HepG2 (cell line): Measurements from ENCODE around the gene TSHZ1. TPM values are rescaled to one million over a fixed set of nuclear protein-coding genes. Genes with fewer than 3 reads are reported as not detected.

Source experiments
- ATAC-seq: fragments of 200-7000 bp; cut with Tn5 transposase; 3 replicates; pipeline ENCODE4 v1.9.1; 2020; ENCODE audit warnings: mild to moderate bottlenecking, moderate library complexity
- BruUV-seq: library from RNA; stranded (reverse); fragments of 400-500 nt; replicated peaks from 2 replicates; lab custom pipeline; 2021; lab: Mats Ljungman, UMichigan
- CTCF ChIA-PET: fragments of 300-600 bp; formaldehyde crosslinking; extraction: SDS; loops from one replicate; lab custom pipeline; 2021; ENCODE audit warnings: low total read pairs, inconsistent platforms, low intra/inter-chr PET ratio; lab: Yijun Ruan, JAX
- POLR2A ChIA-PET: fragments of 350-600 bp; sonication (Branson Sonifier 250); formaldehyde crosslinking; loops from one replicate; lab custom pipeline; 2020; ENCODE audit warnings: antibody characterized with exemption, inconsistent platforms; lab: Yijun Ruan, JAX
- DNase-seq: peaks from one replicate; pipeline ENCODE4 v3.0.0-alpha.2; 2015; ENCODE audit warnings: low spot score
- FAIRE-seq: peaks from 3 replicates; lab custom pipeline; 2011; peaks lifted over from hg19 to GRCh38; lab: Jason Lieb, UNC
- H2AFZ ChIP-seq: one replicate; pipeline ENCODE4 v1.6.1; 2011; ENCODE audit warnings: low read length, inconsistent platforms
- H3K27ac ChIP-seq: fragments of 300-600 bp; 3 replicates; pipeline ENCODE4 v1.8.0; 2011; ENCODE audit warnings: mixed run types, mild to moderate bottlenecking, mixed read lengths, low read length, inconsistent platforms; ENCODE audit not compliant: insufficient read depth; ENCODE audit errors: extremely low read length
- H3K27me3 ChIP-seq, 2 experiments: fragments of 200-600 bp in 1 of 2; 2 replicates in 1 of 2; 3 replicates in 1 of 2; pipeline versions ENCODE4 v1.6.0 to v1.8.0; 2011; ENCODE audit warnings: low read length in 2 of 2, mild to moderate bottlenecking in 2 of 2, moderate library complexity in 2 of 2, inconsistent platforms in 1 of 2; ENCODE audit not compliant: insufficient read depth in 2 of 2, control insufficient read depth in 1 of 2
- H3K36me3 ChIP-seq, 2 experiments: fragments of 200-600 bp in 1 of 2; replicated peaks in 1 of 2; 2 replicates in 1 of 2; 3 replicates in 1 of 2; pipeline versions ENCODE4 v1.5.1 to v1.8.0; 2011; ENCODE audit warnings: low read length in 2 of 2, inconsistent platforms in 1 of 2; ENCODE audit not compliant: insufficient read depth in 2 of 2, control insufficient read depth in 1 of 2
- H3K4me1 ChIP-seq: 2 replicates; pipeline ENCODE4 v1.5.1; 2012; ENCODE audit warnings: low read length, inconsistent platforms; ENCODE audit not compliant: insufficient read depth
- H3K4me2 ChIP-seq: 2 replicates; pipeline ENCODE4 v1.6.0; 2011; ENCODE audit warnings: low read depth, low read length, inconsistent platforms
- H3K4me3 ChIP-seq, 3 experiments: fragments of 200-600 bp in 1 of 3; sonication (generic), shearing (Covaris generic) in 1 of 3; replicated peaks in 1 of 3; 2 replicates each; pipeline ENCODE4 v1.5.1; 2011 to 2016; ENCODE audit warnings: low read length in 3 of 3, inconsistent platforms in 2 of 3, low read depth in 2 of 3, mild to moderate bottlenecking in 2 of 3, control low read depth in 1 of 3, mixed read lengths in 1 of 3; ENCODE audit not compliant: insufficient read depth in 1 of 3
- H3K79me2 ChIP-seq: one replicate; pipeline ENCODE4 v1.6.1; 2011; ENCODE audit warnings: low read length, inconsistent platforms; ENCODE audit not compliant: insufficient read depth
- H3K9ac ChIP-seq: 2 replicates; pipeline ENCODE4 v1.6.0; 2011; ENCODE audit warnings: mild to moderate bottlenecking, low read depth, low read length, inconsistent platforms; ENCODE audit not compliant: insufficient read depth
- H3K9me3 ChIP-seq: 2 replicates; pipeline ENCODE4 v1.5.1; 2012; ENCODE audit warnings: mild to moderate bottlenecking, low read length
- H4K20me1 ChIP-seq: 2 replicates; pipeline ENCODE4 v1.6.0; 2011; ENCODE audit warnings: inconsistent platforms, mild to moderate bottlenecking, low read length, moderate library complexity; ENCODE audit not compliant: insufficient read depth
- ATF7 ChIP-seq, 2 experiments: fragments of 450-650 bp in 1 of 2; sonication (generic) in 1 of 2; formaldehyde crosslinking in 1 of 2; IDR thresholded peaks; 2 replicates each; pipeline versions ENCODE4 v1.4.0 to v1.6.1; 2016 to 2020; ENCODE audit warnings: antibody characterized with exemption in 1 of 2, mild to moderate bottlenecking in 1 of 2, missing genetic modification reagents in 1 of 2
- HNF4G ChIP-seq, 2 experiments: sonication (generic) in 1 of 2; formaldehyde crosslinking in 1 of 2; IDR thresholded peaks; 2 replicates each; pipeline versions ENCODE4 v1.4.0 to v1.6.1; 2011 to 2020; ENCODE audit warnings: borderline replicate concordance in 2 of 2, low read depth in 2 of 2, mild to moderate bottlenecking in 2 of 2, low read length in 1 of 2, missing genetic modification reagents in 1 of 2, moderate library complexity in 1 of 2
- KLF15 ChIP-seq: sonication (generic); formaldehyde crosslinking; IDR thresholded peaks from 2 replicates; pipeline ENCODE4 v1.8.1; 2023; ENCODE audit warnings: borderline replicate concordance, mild to moderate bottlenecking, inconsistent platforms, missing genetic modification reagents, mixed read lengths
- NKX3-1 ChIP-seq: sonication (generic); formaldehyde crosslinking; IDR thresholded peaks from 2 replicates; pipeline ENCODE4 v1.5.0; 2020; ENCODE audit warnings: missing genetic modification reagents
- NPAS2 ChIP-seq: sonication (generic); formaldehyde crosslinking; IDR thresholded peaks from 2 replicates; pipeline ENCODE4 v1.8.0; 2022; ENCODE audit warnings: mild to moderate bottlenecking, missing genetic modification reagents, borderline replicate concordance
- RAD51 ChIP-seq: fragments of 450-650 bp; IDR thresholded peaks from 2 replicates; pipeline ENCODE4 v1.6.1; 2016; ENCODE audit warnings: borderline replicate concordance
- ZBTB20 ChIP-seq: sonication (generic); formaldehyde crosslinking; IDR thresholded peaks from 2 replicates; pipeline ENCODE4 v1.8.1; 2023; ENCODE audit warnings: missing genetic modification reagents, low read depth, mild to moderate bottlenecking, borderline replicate concordance
- ZFP90 ChIP-seq: sonication (generic); formaldehyde crosslinking; IDR thresholded peaks from 2 replicates; pipeline ENCODE4 v1.8.0; 2022; ENCODE audit warnings: missing genetic modification reagents, mild to moderate bottlenecking, inconsistent platforms, borderline replicate concordance
- ZNF205 ChIP-seq: IDR thresholded peaks from 2 replicates; pipeline ENCODE4 v1.6.1; 2018; ENCODE audit warnings: missing biosample characterization, missing genetic modification reagents
- ZNF550 ChIP-seq: sonication (generic); formaldehyde crosslinking; IDR thresholded peaks from 2 replicates; pipeline ENCODE4 v1.4.0; 2020; ENCODE audit warnings: mild to moderate bottlenecking, missing genetic modification reagents, borderline replicate concordance
- ZNF737 ChIP-seq: sonication (generic); formaldehyde crosslinking; IDR thresholded peaks from 2 replicates; pipeline ENCODE4 v1.5.0; 2020; ENCODE audit warnings: missing genetic modification reagents, mild to moderate bottlenecking, borderline replicate concordance
- WGBS: methylation state at CpG from one replicate; pipeline ENCODE4 v1.1.6; 2017; ENCODE audit warnings: low lambda C conversion rate; 5-methylcytosine and 5-hydroxymethylcytosine counted together
- in situ Hi-C: cut with HindIII; loops from 2 replicates; pipeline ENCODE4 v1.10.0; 2017; ENCODE audit warnings: low pct_unique_long_range_greater_than_20kb; ENCODE audit not compliant: extremely low pct_ligation_motif_present
- intact Hi-C: fragments of 100-400 bp; cut with micrococcal nuclease; formaldehyde crosslinking; loops from one replicate; pipeline ENCODE4 v1.10.0; 2022; ENCODE audit not compliant: unreplicated experiment
- polyA plus RNA-seq, 8 experiments: library from polyadenylated mRNA; depleted of rRNA in 3 of 8; stranded (reverse) in 7 of 8; unstranded in 1 of 8; fragments of >200 nt; fragmentation: Illumina TruSeq in 4 of 8; extraction: Trizol in 4 of 8; gene quantifications; 2 replicates each; pipeline versions ENCODE4 v1.2.1 to v1.2.3, GENCODE V29; 2011 to 2016; ENCODE audit warnings: low read depth in 4 of 8, missing spikeins in 1 of 8, mixed read lengths in 1 of 8; ENCODE audit not compliant: insufficient read depth in 1 of 8
- total RNA-seq, 5 experiments: library from RNA; depleted of rRNA; stranded (reverse); fragments of >200 nt; fragmentation: Illumina TruSeq; extraction: Trizol; gene quantifications; 2 replicates each; pipeline ENCODE4 v1.2.3, GENCODE V29; 2016; ENCODE audit warnings: low read depth in 1 of 5
- TF ChIP-seq, protein P1 (sequence below): sonication (generic); formaldehyde crosslinking; IDR thresholded peaks from 2 replicates; pipeline ENCODE4 v1.8.1; 2022; ENCODE audit warnings: low read depth, mild to moderate bottlenecking, missing genetic modification reagents
- TF ChIP-seq, protein P2 (sequence below): sonication (generic); formaldehyde crosslinking; IDR thresholded peaks from one replicate; pipeline ENCODE4 v1.5.1; 2020; ENCODE audit warnings: mild to moderate bottlenecking, missing genetic modification reagents; ENCODE audit errors: not compliant biosample characterization

TSHZ1 gene
- total and polyA plus RNA-seq, 2 of the 13 experiments (the other 11 are each of a cell fraction or from before 2014, with no cell fraction given): 2.5 to 2.7 TPM

DNA sequence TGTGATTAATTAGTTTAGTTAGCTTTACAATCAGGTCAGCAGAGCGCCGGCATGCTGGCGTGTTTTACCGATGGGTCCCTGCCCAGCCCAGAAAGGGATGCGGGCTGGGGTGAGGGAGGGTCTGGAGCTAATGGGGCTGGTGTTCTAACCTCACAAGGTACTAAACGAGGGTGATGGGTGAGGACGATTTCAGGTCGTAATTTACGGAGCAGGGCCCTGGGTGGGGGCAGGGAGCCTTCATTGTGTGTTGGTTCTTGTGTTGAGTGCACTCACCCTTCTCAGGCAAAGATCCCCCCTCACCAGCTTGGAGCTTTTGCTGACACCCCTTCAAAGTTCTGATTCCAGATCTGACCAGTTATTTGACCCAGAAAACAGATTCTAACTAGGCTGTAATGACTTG, 41.2 kb upstream of the TSHZ1 start:
- Histone ChIP-seq H3K27me3 (peaks cover 3 to 27% of the 10 kb centered on the region in 2 experiments; a peak in 4 of 5 replicates), H3K27ac (no peak overlapping the region), H3K4me2 (no peak overlapping the region), H3K79me2 (no peaks in the 10 kb centered on the region), H2AFZ (no peak overlapping the region), H4K20me1 (no peaks in the 10 kb centered on the region), H3K9me3 (no peaks in the 10 kb centered on the region), H3K4me3 (no peak overlapping the region), H3K9ac (no peak overlapping the region), H3K4me1 (peaks cover 12% of the 10 kb centered on the region), H3K36me3 (no peaks in the 10 kb centered on the region)
- intact Hi-C loops (no loop called here), in situ Hi-C loops (loop anchor here (25.0 kb wide), 1 partner anchor 318 kb away; no protein-coding TSS in a partner anchor)
- whole genome bisulfite sequencing: 49% methylated on average over 9 of the region's 9 CpGs
- DNase-seq (no peak), ATAC-seq (no peak), FAIRE-seq (no peak)
- ChIA-PET CTCF (interaction anchor here (1.2 kb wide), 1 partner anchor 310 kb away, joined by 3 read pairs; no protein-coding TSS in a partner anchor), POLR2A (no interaction called here)
- no TSS peak for BruUV-seq
- TF ChIP-seq NKX3-1 (CRISPR knock-in tag) (no peak), ZFP90 (no peak), ZNF205 (no peak), ATF7 (IDR thresholded peaks at IDR 0.05) (no peak), ATF7 (CRISPR knock-in tag; IDR thresholded peaks at IDR 0.05) (no peak), ZNF550 (CRISPR knock-in tag) (no peak), ZBTB20 (CRISPR knock-in tag) (no peak), ZNF737 (CRISPR knock-in tag) (no peak), NPAS2 (CRISPR knock-in tag) (no peak), HNF4G (IDR thresholded peaks at IDR 0.05; ENCODE audit: borderline replicate concordance, low read depth, low read length) (no peak), HNF4G (CRISPR knock-in tag; IDR thresholded peaks at IDR 0.05; ENCODE audit: borderline replicate concordance, low read depth) (no peak), RAD51 (no peak), KLF15 (no peak)
- TF ChIP-seq, protein P1, sequence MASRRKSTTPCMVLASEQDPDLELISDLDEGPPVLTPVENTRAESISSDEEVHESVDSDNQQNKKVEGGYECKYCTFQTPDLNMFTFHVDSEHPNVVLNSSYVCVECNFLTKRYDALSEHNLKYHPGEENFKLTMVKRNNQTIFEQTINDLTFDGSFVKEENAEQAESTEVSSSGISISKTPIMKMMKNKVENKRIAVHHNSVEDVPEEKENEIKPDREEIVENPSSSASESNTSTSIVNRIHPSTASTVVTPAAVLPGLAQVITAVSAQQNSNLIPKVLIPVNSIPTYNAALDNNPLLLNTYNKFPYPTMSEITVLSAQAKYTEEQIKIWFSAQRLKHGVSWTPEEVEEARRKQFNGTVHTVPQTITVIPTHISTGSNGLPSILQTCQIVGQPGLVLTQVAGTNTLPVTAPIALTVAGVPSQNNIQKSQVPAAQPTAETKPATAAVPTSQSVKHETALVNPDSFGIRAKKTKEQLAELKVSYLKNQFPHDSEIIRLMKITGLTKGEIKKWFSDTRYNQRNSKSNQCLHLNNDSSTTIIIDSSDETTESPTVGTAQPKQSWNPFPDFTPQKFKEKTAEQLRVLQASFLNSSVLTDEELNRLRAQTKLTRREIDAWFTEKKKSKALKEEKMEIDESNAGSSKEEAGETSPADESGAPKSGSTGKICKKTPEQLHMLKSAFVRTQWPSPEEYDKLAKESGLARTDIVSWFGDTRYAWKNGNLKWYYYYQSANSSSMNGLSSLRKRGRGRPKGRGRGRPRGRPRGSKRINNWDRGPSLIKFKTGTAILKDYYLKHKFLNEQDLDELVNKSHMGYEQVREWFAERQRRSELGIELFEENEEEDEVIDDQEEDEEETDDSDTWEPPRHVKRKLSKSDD (CRISPR knock-in tag): no peak
- TF ChIP-seq, protein P2, sequence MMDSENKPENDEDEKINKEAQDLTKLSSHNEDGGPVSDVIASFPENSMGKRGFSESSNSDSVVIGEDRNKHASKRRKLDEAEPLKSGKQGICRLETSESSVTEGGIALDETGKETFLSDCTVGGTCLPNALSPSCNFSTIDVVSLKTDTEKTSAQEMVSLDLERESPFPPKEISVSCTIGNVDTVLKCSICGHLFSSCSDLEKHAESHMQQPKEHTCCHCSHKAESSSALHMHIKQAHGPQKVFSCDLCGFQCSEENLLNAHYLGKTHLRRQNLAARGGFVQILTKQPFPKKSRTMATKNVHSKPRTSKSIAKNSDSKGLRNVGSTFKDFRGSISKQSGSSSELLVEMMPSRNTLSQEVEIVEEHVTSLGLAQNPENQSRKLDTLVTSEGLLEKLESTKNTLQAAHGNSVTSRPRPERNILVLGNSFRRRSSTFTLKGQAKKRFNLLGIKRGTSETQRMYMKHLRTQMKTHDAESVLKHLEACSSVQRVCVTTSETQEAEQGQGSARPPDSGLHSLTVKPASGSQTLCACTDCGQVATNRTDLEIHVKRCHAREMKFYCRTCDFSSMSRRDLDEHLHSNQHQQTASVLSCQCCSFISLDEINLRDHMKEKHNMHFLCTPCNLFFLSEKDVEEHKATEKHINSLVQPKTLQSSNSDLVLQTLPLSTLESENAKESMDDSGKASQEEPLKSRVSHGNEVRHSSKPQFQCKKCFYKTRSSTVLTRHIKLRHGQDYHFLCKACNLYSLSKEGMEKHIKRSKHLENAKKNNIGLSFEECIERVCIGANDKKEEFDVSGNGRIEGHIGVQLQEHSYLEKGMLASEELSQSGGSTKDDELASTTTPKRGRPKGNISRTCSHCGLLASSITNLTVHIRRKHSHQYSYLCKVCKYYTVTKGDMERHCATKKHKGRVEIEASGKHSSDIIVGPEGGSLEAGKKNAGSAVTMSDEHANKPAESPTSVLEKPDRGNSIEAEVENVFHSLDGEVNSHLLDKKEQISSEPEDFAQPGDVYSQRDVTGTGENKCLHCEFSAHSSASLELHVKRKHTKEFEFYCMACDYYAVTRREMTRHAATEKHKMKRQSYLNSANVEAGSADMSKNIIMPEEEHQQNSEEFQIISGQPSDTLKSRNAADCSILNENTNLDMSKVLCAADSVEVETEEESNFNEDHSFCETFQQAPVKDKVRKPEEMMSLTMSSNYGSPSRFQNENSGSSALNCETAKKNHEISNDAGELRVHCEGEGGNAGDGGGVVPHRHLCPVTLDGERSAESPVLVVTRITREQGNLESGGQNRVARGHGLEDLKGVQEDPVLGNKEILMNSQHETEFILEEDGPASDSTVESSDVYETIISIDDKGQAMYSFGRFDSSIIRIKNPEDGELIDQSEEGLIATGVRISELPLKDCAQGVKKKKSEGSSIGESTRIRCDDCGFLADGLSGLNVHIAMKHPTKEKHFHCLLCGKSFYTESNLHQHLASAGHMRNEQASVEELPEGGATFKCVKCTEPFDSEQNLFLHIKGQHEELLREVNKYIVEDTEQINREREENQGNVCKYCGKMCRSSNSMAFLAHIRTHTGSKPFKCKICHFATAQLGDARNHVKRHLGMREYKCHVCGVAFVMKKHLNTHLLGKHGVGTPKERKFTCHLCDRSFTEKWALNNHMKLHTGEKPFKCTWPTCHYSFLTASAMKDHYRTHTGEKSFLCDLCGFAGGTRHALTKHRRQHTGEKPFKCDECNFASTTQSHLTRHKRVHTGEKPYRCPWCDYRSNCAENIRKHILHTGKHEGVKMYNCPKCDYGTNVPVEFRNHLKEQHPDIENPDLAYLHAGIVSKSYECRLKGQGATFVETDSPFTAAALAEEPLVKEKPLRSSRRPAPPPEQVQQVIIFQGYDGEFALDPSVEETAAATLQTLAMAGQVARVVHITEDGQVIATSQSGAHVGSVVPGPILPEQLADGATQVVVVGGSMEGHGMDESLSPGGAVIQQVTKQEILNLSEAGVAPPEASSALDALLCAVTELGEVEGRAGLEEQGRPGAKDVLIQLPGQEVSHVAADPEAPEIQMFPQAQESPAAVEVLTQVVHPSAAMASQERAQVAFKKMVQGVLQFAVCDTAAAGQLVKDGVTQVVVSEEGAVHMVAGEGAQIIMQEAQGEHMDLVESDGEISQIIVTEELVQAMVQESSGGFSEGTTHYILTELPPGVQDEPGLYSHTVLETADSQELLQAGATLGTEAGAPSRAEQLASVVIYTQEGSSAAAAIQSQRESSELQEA (CRISPR knock-in tag): no peak
